K562 (cell line): ENCODE data around the gene PRKAG1. TPM values are rescaled to one million over a fixed set of nuclear protein-coding genes. Genes with fewer than 3 reads are reported as not detected.

Source experiments
- ATAC-seq: fragments of 200-7000 bp; cut with Tn5 transposase; 3 replicates; pipeline ENCODE4 v1.9.1; 2020; ENCODE audit warnings: moderate library complexity
- BruUV-seq: library from RNA; stranded (reverse); fragments of 400-500 nt; replicated peaks from 2 replicates; lab custom pipeline; 2021; lab: Mats Ljungman, UMichigan
- CTCF ChIA-PET: fragments of 300-600 bp; formaldehyde crosslinking; extraction: SDS; loops from one replicate; lab custom pipeline; 2021; ENCODE audit warnings: low intra/inter-chr PET ratio; lab: Yijun Ruan, JAX
- POLR2A ChIA-PET: fragments of 300-600, 350-650 bp; sonication (Branson Sonifier 250); formaldehyde crosslinking; extraction: SDS; loops from one replicate; lab custom pipeline; 2021; ENCODE audit warnings: antibody characterized with exemption, inconsistent platforms; lab: Yijun Ruan, JAX
- DNase-seq, 4 experiments: peaks; one replicate each; pipeline versions ENCODE4 v3.0.0 to v3.0.0-alpha.2; 2011 to 2018; ENCODE audit warnings: low spot score in 3 of 4, mixed read lengths in 3 of 4; ENCODE audit errors: extremely low read depth in 1 of 4
- FAIRE-seq: peaks from 2 replicates; lab custom pipeline; 2011; peaks lifted over from hg19 to GRCh38; lab: Jason Lieb, UNC
- H2AFZ ChIP-seq: 2 replicates; pipeline ENCODE4 v1.6.0; 2011; ENCODE audit warnings: low read depth, low read length, control low read depth, inconsistent platforms
- H3K27ac ChIP-seq: fragments of 200-600 bp; 3 replicates; pipeline ENCODE4 v1.8.0; 2011; ENCODE audit warnings: low read depth, mild to moderate bottlenecking, control low read depth, inconsistent platforms, low read length, moderate library complexity, mixed read lengths; ENCODE audit errors: extremely low read depth
- H3K27me3 ChIP-seq, 2 experiments: fragments of 300-600 bp in 1 of 2; 2 replicates in 1 of 2; 3 replicates in 1 of 2; pipeline versions ENCODE4 v1.6.0 to v1.8.0; 2011; ENCODE audit warnings: inconsistent platforms in 2 of 2, low read length in 2 of 2, mild to moderate bottlenecking in 1 of 2, mixed read lengths in 1 of 2, moderate library complexity in 1 of 2; ENCODE audit not compliant: control insufficient read depth in 2 of 2, insufficient read depth in 2 of 2
- H3K36me3 ChIP-seq: fragments of 300-600 bp; 3 replicates; pipeline ENCODE4 v1.8.0; 2011; ENCODE audit warnings: mild to moderate bottlenecking, low read length, inconsistent platforms; ENCODE audit not compliant: control insufficient read depth, insufficient read depth
- H3K4me1 ChIP-seq, 2 experiments: fragments of 200-600 bp in 1 of 2; replicated peaks in 1 of 2; 2 replicates in 1 of 2; 3 replicates in 1 of 2; pipeline versions ENCODE4 v1.5.1 to v1.8.0; 2011; ENCODE audit warnings: inconsistent platforms in 2 of 2, low read length in 2 of 2, mild to moderate bottlenecking in 1 of 2, mixed read lengths in 1 of 2, moderate library complexity in 1 of 2; ENCODE audit not compliant: control insufficient read depth in 2 of 2, insufficient read depth in 2 of 2
- H3K4me2 ChIP-seq: 2 replicates; pipeline ENCODE4 v1.6.1; 2011; ENCODE audit warnings: low read length, control low read depth, inconsistent platforms, mixed read lengths; ENCODE audit not compliant: insufficient read depth
- H3K4me3 ChIP-seq: fragments of 200-600 bp; sonication (generic), shearing (Covaris generic); 2 replicates; pipeline ENCODE4 v1.5.1; 2016; ENCODE audit warnings: control low read depth, inconsistent platforms
- H3K79me2 ChIP-seq: fragments of 200-600 bp; 3 replicates; pipeline ENCODE4 v1.8.0; 2011; ENCODE audit warnings: low read length, inconsistent platforms; ENCODE audit not compliant: control insufficient read depth, insufficient read depth
- H3K9ac ChIP-seq, 2 experiments: 2 replicates each; pipeline versions ENCODE4 v1.6.0 to v1.6.1; 2011; ENCODE audit warnings: low read depth in 2 of 2, low read length in 2 of 2, control low read depth in 1 of 2, inconsistent platforms in 1 of 2, mild to moderate bottlenecking in 1 of 2, mixed read lengths in 1 of 2; ENCODE audit not compliant: insufficient read depth in 1 of 2
- H3K9me1 ChIP-seq: one replicate; pipeline ENCODE4 v1.6.0; 2011; ENCODE audit warnings: inconsistent platforms, mild to moderate bottlenecking, low read length, moderate library complexity; ENCODE audit not compliant: control insufficient read depth, insufficient read depth
- H3K9me3 ChIP-seq: replicated peaks from 2 replicates; pipeline ENCODE4 v1.5.1; 2011; ENCODE audit warnings: low read depth, low read length, inconsistent platforms; ENCODE audit not compliant: control insufficient read depth, insufficient read depth
- H4K20me1 ChIP-seq: replicated peaks from 2 replicates; pipeline ENCODE4 v1.6.1; 2011; ENCODE audit warnings: low read length, inconsistent platforms, mixed read lengths; ENCODE audit not compliant: control insufficient read depth, insufficient read depth
- PCBP2 ChIP-seq: fragments of 200-400 bp; formaldehyde crosslinking; IDR thresholded peaks from 2 replicates; pipeline ENCODE4 v1.6.1; 2018; ENCODE audit warnings: low read length, low read depth, mild to moderate bottlenecking, moderate library complexity; ENCODE audit not compliant: poor library complexity, severe bottlenecking
- TAF9B ChIP-seq: fragments of 450-650 bp; IDR thresholded peaks from 2 replicates; pipeline ENCODE4 v1.6.1; 2018; ENCODE audit warnings: mild to moderate bottlenecking; ENCODE audit not compliant: partially characterized antibody
- TEAD4 ChIP-seq, 2 experiments: sonication (generic) in 1 of 2; formaldehyde crosslinking in 1 of 2; IDR thresholded peaks; 2 replicates each; pipeline versions ENCODE4 v1.6.1 to v1.8.0; 2012 to 2022; ENCODE audit warnings: borderline replicate concordance in 1 of 2, inconsistent platforms in 1 of 2, low read length in 1 of 2, mild to moderate bottlenecking in 1 of 2, missing genetic modification reagents in 1 of 2
- ZNF133 ChIP-seq: fragments of 250-450 bp; sonication (Bioruptor Pico); IDR thresholded peaks from 2 replicates; pipeline ENCODE4 v1.4.0; 2020; ENCODE audit warnings: mild to moderate bottlenecking
- ZNF696 ChIP-seq: fragments of 250-450 bp; sonication (Bioruptor Pico); conservative IDR thresholded peaks from 2 replicates; pipeline ENCODE4 v1.4.0; 2020; ENCODE audit warnings: mild to moderate bottlenecking, moderate library complexity
- ZNF77 ChIP-seq: fragments of 250-450 bp; sonication (Bioruptor Pico); IDR thresholded peaks from 2 replicates; pipeline ENCODE4 v1.5.0; 2020
- ZNF785 ChIP-seq: fragments of 250-450 bp; sonication (Bioruptor Pico); IDR thresholded peaks from 2 replicates; pipeline ENCODE4 v1.4.0; 2020; ENCODE audit warnings: mild to moderate bottlenecking
- WGBS: fragments of 100-300 bp; shearing (Covaris generic); methylation state at CpG from one replicate; pipeline ENCODE4 v1.1.6; 2016; ENCODE audit warnings: low coverage, mixed read lengths; ENCODE audit not compliant: insufficient coverage; ENCODE audit errors: missing lambda C conversion rate; 5-methylcytosine and 5-hydroxymethylcytosine counted together
- in situ Hi-C: fragments of 300-500 bp; cut with MboI; formaldehyde crosslinking; loops from 4 replicates; pipeline ENCODE4 v1.15.0; 2018; ENCODE audit warnings: inconsistent platforms, mixed read lengths
- intact Hi-C: fragments of 100-400 bp; cut with micrococcal nuclease; formaldehyde crosslinking; loops from 2 replicates; pipeline ENCODE4 v1.14.2; 2022
- polyA plus RNA-seq, 8 experiments: library from polyadenylated mRNA; depleted of rRNA in 4 of 8; stranded (reverse) in 5 of 8; unstranded in 3 of 8; fragments of >200 nt; fragmentation: Nextera tagmentation in 2 of 8; fragmentation: Illumina TruSeq in 1 of 8; extraction: Ambion mirVana in 2 of 8; extraction: Trizol in 1 of 8; gene quantifications; 2 replicates each; pipeline versions ENCODE4 v1.2.1 to v1.2.3, GENCODE V29; 2011 to 2014; ENCODE audit warnings: inconsistent platforms in 1 of 8, missing spikeins in 1 of 8
- total RNA-seq, 7 experiments: library from RNA; depleted of rRNA in 6 of 7; stranded (reverse); fragments of >200 nt in 6 of 7; fragmentation: Illumina TruSeq in 2 of 7; extraction: Trizol in 2 of 7; gene quantifications; 2 replicates each; pipeline versions ENCODE4 v1.2.1 to v1.2.3, GENCODE V29; 2011 to 2021; ENCODE audit warnings: low replicate concordance in 1 of 7
- TF ChIP-seq, protein P1 (sequence below): fragments of 450-650 bp; IDR thresholded peaks from 2 replicates; pipeline ENCODE4 v1.7.0; 2016; ENCODE audit warnings: borderline replicate concordance
- TF ChIP-seq, protein P2 (sequence below), 2 experiments: fragments of 450-650 bp; conservative IDR thresholded peaks; 2 replicates each; pipeline ENCODE4 v1.6.1; 2017; ENCODE audit warnings: mild to moderate bottlenecking in 2 of 2, moderate library complexity in 2 of 2
- TF ChIP-seq, protein P3 (sequence below): sonication (generic); formaldehyde crosslinking; IDR thresholded peaks from 2 replicates; pipeline ENCODE4 v1.8.0; 2022; ENCODE audit warnings: mild to moderate bottlenecking, missing genetic modification reagents
- TF ChIP-seq, protein P4 (sequence below), 3 experiments: IDR thresholded peaks in 2 of 3; conservative IDR thresholded peaks in 1 of 3; 2 replicates each; pipeline ENCODE4 v1.5.1; 2011 to 2012; ENCODE audit warnings: low read length in 3 of 3, mild to moderate bottlenecking in 3 of 3, control low read depth in 2 of 3, improper control_type of control experiment in 1 of 3, inconsistent platforms in 1 of 3, low read depth in 1 of 3, mixed read lengths in 1 of 3, moderate library complexity in 1 of 3; ENCODE audit not compliant: insufficient read depth in 2 of 3

Gene PRKAG1
- total and polyA plus RNA-seq, 9 of the 15 experiments (the other 6 are each of a cell fraction or from before 2014, with no cell fraction given), result 51.1 to 126 (median 79.1) TPM

DNA sequence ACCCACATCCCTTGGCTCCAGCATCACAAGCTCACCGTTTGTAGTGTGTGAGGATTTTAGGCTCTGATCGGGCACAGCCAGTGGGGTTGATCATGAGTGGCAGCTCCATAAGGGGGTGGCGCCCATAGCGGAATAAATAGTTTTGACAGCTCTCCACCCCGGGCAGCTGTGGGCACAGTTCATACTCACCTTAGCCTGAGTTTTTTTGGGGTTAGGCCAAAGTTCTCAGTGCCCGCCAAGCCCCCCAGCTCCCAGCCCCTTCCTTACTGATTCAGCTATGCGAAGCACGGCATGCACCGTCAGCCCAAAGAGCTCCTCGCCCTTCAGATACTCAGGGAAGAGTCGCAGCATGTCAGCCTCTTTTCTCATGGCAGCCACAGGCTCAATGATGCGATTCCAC is 6.0 kb upstream of the PRKAG1 start:
- POLR2A ChIA-PET, result interaction anchor here (0.6 to 3.4 kb wide), 5 partner anchors 9 to 76 kb away, joined by 3 to 22 read pairs (median 4); no protein-coding TSS in a partner anchor
- Histone ChIP-seq H3K9me3 (no peaks in the 10 kb centered on the region), H3K4me3 (no peak overlapping the region), H4K20me1 (0 out of 2 replicates have a peak, but pooled peaks cover 5% of the 10 kb centered on the region), H3K9me1 (no peaks in the 10 kb centered on the region), H3K4me1 (peaks cover 10 to 13% of the 10 kb centered on the region in 2 experiments; a peak in 4 of 5 replicates), H3K27ac (no peak overlapping the region), H2AFZ (no peak overlapping the region), H3K9ac (no peak overlapping the region), H3K36me3 (peaks cover 91% of the 10 kb centered on the region), H3K4me2 (no peak overlapping the region), H3K79me2 (no peaks in the 10 kb centered on the region), H3K27me3 (no peaks in the 10 kb centered on the region)
- CTCF ChIA-PET, result no interaction called here
- FAIRE-seq (no peak), DNase-seq (no peak), ATAC-seq (no peak)
- 89% methylated on average over 11 of the region's 12 CpGs for WGBS
- intact Hi-C loops (no loop called here), in situ Hi-C loops (no loop called here)
- TF ChIP-seq, protein P1, sequence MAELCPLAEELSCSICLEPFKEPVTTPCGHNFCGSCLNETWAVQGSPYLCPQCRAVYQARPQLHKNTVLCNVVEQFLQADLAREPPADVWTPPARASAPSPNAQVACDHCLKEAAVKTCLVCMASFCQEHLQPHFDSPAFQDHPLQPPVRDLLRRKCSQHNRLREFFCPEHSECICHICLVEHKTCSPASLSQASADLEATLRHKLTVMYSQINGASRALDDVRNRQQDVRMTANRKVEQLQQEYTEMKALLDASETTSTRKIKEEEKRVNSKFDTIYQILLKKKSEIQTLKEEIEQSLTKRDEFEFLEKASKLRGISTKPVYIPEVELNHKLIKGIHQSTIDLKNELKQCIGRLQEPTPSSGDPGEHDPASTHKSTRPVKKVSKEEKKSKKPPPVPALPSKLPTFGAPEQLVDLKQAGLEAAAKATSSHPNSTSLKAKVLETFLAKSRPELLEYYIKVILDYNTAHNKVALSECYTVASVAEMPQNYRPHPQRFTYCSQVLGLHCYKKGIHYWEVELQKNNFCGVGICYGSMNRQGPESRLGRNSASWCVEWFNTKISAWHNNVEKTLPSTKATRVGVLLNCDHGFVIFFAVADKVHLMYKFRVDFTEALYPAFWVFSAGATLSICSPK, result no peak
- TF ChIP-seq, protein P2, sequence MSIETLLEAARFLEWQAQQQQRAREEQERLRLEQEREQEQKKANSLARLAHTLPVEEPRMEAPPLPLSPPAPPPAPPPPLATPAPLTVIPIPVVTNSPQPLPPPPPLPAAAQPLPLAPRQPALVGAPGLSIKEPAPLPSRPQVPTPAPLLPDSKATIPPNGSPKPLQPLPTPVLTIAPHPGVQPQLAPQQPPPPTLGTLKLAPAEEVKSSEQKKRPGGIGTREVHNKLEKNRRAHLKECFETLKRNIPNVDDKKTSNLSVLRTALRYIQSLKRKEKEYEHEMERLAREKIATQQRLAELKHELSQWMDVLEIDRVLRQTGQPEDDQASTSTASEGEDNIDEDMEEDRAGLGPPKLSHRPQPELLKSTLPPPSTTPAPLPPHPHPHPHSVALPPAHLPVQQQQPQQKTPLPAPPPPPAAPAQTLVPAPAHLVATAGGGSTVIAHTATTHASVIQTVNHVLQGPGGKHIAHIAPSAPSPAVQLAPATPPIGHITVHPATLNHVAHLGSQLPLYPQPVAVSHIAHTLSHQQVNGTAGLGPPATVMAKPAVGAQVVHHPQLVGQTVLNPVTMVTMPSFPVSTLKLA (conservative IDR thresholded peaks at IDR 0.05), result no peak
- TF ChIP-seq TAF9B (no peak), PCBP2 (no peak), ZNF77 (CRISPR knock-in tag) (no peak), ZNF696 (CRISPR knock-in tag) (no peak), ZNF133 (CRISPR knock-in tag) (no peak), TEAD4 (IDR thresholded peaks at IDR 0.05; ENCODE audit: low read length) (no peak), TEAD4 (CRISPR knock-in tag; IDR thresholded peaks at IDR 0.05; ENCODE audit: borderline replicate concordance) (no peak), ZNF785 (no peak)
- TF ChIP-seq, protein P3, sequence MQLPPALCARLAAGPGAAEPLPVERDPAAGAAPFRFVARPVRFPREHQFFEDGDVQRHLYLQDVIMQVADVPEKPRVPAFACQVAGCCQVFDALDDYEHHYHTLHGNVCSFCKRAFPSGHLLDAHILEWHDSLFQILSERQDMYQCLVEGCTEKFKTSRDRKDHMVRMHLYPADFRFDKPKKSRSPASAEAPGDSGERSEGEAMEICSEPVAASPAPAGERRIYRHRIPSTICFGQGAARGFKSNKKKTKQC, result no peak
- TF ChIP-seq, protein P4, sequence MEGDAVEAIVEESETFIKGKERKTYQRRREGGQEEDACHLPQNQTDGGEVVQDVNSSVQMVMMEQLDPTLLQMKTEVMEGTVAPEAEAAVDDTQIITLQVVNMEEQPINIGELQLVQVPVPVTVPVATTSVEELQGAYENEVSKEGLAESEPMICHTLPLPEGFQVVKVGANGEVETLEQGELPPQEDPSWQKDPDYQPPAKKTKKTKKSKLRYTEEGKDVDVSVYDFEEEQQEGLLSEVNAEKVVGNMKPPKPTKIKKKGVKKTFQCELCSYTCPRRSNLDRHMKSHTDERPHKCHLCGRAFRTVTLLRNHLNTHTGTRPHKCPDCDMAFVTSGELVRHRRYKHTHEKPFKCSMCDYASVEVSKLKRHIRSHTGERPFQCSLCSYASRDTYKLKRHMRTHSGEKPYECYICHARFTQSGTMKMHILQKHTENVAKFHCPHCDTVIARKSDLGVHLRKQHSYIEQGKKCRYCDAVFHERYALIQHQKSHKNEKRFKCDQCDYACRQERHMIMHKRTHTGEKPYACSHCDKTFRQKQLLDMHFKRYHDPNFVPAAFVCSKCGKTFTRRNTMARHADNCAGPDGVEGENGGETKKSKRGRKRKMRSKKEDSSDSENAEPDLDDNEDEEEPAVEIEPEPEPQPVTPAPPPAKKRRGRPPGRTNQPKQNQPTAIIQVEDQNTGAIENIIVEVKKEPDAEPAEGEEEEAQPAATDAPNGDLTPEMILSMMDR (IDR thresholded peaks at IDR 0.05 in 2 of 3, conservative IDR thresholded peaks at IDR 0.05 in 1 of 3; ENCODE audit: insufficient read depth in 2 of 3, low read depth in 1 of 3, low read length in 3 of 3), result no peak
- BruUV-seq, result no TSS peak
